Thyroid gland (tissue), 4 donors: ENCODE data around the gene STUM.

Experiments used
- CTCF ChIP-seq, 6 experiments: fragments of 200-600 bp in 3 of 6; fragments of 450-650 bp in 3 of 6; sonication (generic) in 3 of 6; IDR thresholded peaks; one replicate each; pipeline ENCODE4 v1.5.1; 2016 to 2019; ENCODE audit warnings: antibody characterized with exemption in 6 of 6, mild to moderate bottlenecking in 2 of 6, inconsistent platforms in 1 of 6, moderate library complexity in 1 of 6
- POLR2A ChIP-seq, 2 donors: fragments of 450-650 bp; IDR thresholded peaks; one replicate each; pipeline ENCODE4 v1.6.1; 2017; ENCODE audit warnings: antibody characterized with exemption in 2 of 2, mild to moderate bottlenecking in 2 of 2, moderate library complexity in 1 of 2

GRCh38 chr1:226651041-226651731, 102.6 kb downstream of the STUM start:
- no peak for TF ChIP-seq CTCF (IDR thresholded peaks at IDR 0.05)
- TF ChIP-seq POLR2A (IDR thresholded peaks at IDR 0.05), result no peak
